NCI-H69 (cell line): Measurements from ENCODE around the gene PRAMEF6.
"Not testable (repeated sequence)": the region's sequence is repeated elsewhere in the genome, so short reads cannot be mapped to it uniquely, and the experiment has no call there.

ENCODE experiments used
- DNase-seq: peaks from one replicate; lab custom pipeline; 2025; lab: John Stamatoyannopoulos, UW

PRAMEF6 gene

DNA sequence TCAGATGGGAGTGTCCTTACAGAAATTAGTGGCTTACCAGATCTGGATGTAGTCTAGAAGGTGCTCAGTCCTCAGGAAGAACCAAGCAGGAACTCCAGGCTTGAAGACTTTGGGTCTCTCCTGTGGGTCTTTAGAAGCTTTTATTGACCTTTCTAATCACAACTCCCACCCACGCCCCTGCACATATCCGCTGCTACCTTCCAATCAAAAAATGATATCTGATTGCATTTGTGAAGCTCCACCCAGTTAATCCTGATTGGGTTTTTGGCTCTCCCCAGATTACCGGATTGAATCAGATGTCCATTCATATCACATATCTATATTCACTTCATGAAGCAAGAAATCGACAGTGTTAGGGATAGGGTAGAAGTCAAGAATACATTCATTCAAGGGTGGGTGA, at the start of gene PRAMEF6:
TSS of gene PRAMEF6 (minus strand) at position 101 of the 400 bp plus-strand sequence. CDS start 5,062 bp downstream, outside the sequence.
- DNase-seq = not testable (repeated sequence)

DNA sequence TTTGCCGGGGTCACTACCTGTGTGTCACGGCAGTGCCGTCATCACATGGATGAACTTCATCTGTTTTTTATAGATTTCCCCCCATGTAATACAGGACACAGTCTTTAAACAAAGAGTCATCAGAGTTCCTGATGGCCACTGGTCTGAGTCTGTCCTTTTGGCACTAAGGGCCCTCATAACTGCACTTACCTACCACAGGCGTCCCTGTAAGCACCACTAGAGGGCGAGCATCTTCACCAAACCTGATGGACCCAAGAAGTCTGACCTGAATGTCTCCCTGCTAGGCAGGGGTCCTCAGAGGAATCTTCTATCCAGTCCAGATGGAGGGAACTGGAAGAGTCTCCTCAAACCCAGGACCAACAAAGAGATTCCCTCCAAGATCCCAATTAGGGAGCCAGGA, 23.0 kb downstream of the PRAMEF6 start:
- DNase-seq = not testable (repeated sequence)

DNA sequence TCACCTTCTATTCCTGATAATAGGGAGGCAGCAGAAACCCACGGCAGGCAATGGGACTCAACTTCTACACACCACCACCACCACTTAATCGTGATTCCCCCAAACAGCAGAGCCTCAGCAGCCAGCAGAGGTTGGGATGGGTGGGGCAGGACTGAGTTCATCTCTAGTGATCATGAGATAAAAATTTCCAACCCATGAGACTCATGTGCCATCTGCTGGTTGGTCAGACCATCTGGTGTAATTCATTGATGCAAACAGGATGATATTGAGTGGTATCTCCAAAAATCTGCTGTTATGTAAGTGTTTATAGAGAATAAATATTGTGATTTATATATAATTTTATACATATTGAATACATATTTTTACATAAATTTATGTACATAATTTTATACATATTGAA, 25.6 kb downstream of the PRAMEF6 start:
- DNase-seq = not testable (repeated sequence)

DNA sequence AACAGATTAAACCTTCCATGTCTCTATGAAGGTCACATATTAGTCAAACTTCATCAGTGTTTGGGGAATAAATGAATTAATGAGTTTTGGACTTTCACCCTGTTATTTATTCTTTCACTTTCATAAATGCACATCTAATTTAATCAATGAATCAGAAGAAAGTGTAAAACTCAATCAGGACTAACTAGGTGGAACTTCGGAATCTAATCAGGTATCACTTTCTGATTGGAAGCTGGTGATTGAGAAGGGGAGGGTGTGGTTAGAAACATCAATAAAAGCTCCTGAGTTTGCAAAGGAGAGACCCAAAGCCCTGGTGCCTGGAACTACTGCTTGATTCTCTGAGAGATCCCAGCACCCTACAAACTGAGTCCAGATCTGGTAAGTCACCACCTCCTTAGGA, 31.1 kb downstream of the PRAMEF6 start, which contains the start of gene PRAMEF7:
TSS of gene PRAMEF7 (plus strand) at position 301 of the 400 bp plus-strand sequence. CDS start 1,083 bp downstream, outside the sequence.
- not testable (repeated sequence) for DNase-seq

DNA sequence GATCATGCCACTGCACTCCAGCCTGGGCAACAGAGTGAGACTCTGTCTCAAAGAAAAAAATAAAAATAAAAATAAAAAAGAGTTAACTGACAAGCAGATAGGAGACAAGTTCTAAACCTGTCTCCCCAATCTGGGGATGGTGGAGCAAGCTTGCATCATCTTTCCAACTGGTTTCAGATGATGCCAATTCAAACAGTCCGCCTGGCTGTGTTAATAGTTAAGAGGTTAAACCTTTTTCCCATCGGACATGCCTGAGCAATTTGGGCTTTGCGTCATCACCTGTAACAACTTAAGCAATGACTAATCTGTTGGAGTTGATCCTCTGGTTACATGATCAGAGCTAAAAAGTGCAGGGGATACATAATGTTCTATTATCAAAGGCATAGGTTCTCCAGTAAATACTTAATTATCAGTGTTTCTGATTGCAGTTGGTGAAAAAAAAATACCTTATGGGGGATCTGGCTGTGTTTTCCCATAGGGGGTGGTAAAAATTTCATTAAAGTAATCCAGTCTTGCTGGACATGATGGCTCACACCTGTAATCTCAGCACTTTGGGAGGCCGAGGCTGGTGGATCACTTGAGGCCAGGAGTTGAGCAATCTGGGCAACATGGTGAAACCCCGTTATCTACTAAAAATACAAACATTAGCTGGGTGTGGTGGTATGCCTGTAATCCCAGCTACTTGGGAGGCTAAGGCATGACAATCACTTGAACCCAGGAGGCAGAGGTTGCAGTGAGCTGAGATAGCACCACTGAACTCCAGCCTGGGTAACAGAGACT, 43.4 kb downstream of the PRAMEF6 start:
- not testable (repeated sequence) for DNase-seq

DNA sequence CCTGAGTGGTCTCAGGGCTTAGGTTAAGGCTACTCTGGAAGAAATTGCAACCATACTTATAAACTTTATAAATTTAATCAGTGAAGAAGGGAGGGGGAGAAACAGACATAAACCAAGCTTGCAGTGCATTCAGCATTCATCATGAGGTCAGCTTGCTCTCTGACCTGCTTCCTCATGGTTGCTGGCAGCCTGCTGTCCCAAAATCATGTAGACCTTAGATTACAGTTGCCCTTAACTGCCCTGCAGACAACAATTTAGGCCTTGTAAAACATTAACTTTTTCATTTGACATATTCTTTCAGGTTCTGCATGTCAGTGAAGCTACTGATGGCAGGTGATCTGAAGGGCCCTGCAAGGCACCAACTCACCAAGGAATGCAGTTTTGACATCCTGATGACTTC, 48.2 kb downstream of the PRAMEF6 start:
- DNase-seq = not testable (repeated sequence)

DNA sequence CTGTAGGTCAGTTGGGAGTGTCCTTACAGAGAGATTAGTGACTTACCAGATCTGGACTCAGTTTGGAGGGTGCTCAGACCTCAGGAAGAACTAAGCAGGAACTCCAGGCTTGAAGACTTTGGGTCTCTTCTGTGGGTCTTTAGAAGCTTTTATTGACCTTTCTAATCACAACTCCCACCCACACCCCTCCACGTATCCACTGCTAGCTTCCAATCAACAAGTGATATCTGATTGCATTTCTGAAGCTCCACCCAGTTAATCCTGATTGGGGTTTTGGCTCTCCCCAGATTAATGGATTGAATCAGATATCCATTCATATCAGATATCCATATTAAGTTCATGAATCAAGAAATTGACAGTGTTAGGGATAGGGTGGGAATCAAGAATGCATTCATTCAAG, 49.2 kb downstream of the PRAMEF6 start, which contains the start of gene PRAMEF10:
TSS of gene PRAMEF10 (minus strand) at position 101 of the 400 bp plus-strand sequence. CDS start 2,423 bp downstream, outside the sequence.
- not testable (repeated sequence) for DNase-seq
